GM12892 (cell line): ENCODE measurements around the gene PABPN1L.

ENCODE experiments used
- POLR2A ChIP-seq: IDR thresholded peaks from 2 replicates; pipeline ENCODE4 v1.6.1; 2011; ENCODE audit warnings: low read depth, low read length, control low read depth
- TAF1 ChIP-seq: IDR thresholded peaks from 2 replicates; pipeline ENCODE4 v1.6.1; 2011; ENCODE audit warnings: low read depth, mild to moderate bottlenecking, control low read depth, low read length, borderline replicate concordance

- TF ChIP-seq POLR2A (no peak), TAF1 (no peak)
Observed at GRCh38 chr16:88817785-88818574, 48.5 kb downstream of the PABPN1L start.
